ENCODE data around the gene CD70.

- no peak for TF ChIP-seq CTCF (IDR thresholded peaks at IDR 0.05)
- TF ChIP-seq POLR2A (IDR thresholded peaks at IDR 0.05), result no peak
These were observed 25.1 kb upstream of the CD70 start for GRCh38 chr19:6616011-6616410.

Measured in uterus (tissue), 2 donors.